ENCODE data around the gene PSRC1. TPM values are rescaled to one million over a fixed set of nuclear protein-coding genes. Genes with fewer than 3 reads are reported as not detected.

The PSRC1 gene
- total RNA-seq, 1 donor from 2014 or later: 67.9 TPM

- DNase-seq (ENCODE audit: low read depth): no peak
Observed at GRCh38 chr1:109315288-109315687, 32.3 kb upstream of the PSRC1 start.

GRCh38 chr1:109314795-109315194 is 31.9 kb upstream of the PSRC1 start:
- TF ChIP-seq CTCF (conservative IDR thresholded peaks at IDR 0.05; ENCODE audit: low read depth, low read length): no peak
- H3K4me3 ChIP-seq (ENCODE audit: low read depth, low read length): no peak overlapping the region
- DNase-seq (ENCODE audit: low read depth): no peak

More at GRCh38 chr1:109315288-109315687, 32.3 kb upstream of the PSRC1 start:
- TF ChIP-seq CTCF (conservative IDR thresholded peaks at IDR 0.05; ENCODE audit: low read depth, low read length): no peak
- no peak overlapping the region for H3K4me3 ChIP-seq (ENCODE audit: low read depth, low read length)

- no peak for TF ChIP-seq CTCF (conservative IDR thresholded peaks at IDR 0.05; ENCODE audit: low read depth, low read length)
- no peak for DNase-seq (ENCODE audit: low read depth)
- H3K4me3 ChIP-seq (ENCODE audit: low read depth, low read length): no peak overlapping the region
Observed at GRCh38 chr1:109312978-109313775, 30.2 kb upstream of the PSRC1 start.

- DNase-seq (ENCODE audit: low read depth): no peak
- no peak overlapping the region for H3K4me3 ChIP-seq (ENCODE audit: low read depth, low read length)
- TF ChIP-seq CTCF (conservative IDR thresholded peaks at IDR 0.05; ENCODE audit: low read depth, low read length): no peak
Observed at GRCh38 chr1:109312246-109312645, 29.3 kb upstream of the PSRC1 start.

GRCh38 chr1:109309347-109309746 is 26.4 kb upstream of the PSRC1 start:
- no peak for TF ChIP-seq CTCF (conservative IDR thresholded peaks at IDR 0.05; ENCODE audit: low read depth, low read length)
- H3K4me3 ChIP-seq (ENCODE audit: low read depth, low read length): no peak overlapping the region
- DNase-seq (ENCODE audit: low read depth): no peak

GRCh38 chr1:109307274-109308021 is 24.5 kb upstream of the PSRC1 start:
- TF ChIP-seq CTCF (conservative IDR thresholded peaks at IDR 0.05; ENCODE audit: low read depth, low read length): no peak
- DNase-seq (ENCODE audit: low read depth): no peak
- no peak overlapping the region for H3K4me3 ChIP-seq (ENCODE audit: low read depth, low read length)
